Spinal cord (tissue), 10 donors: Measurements from ENCODE around the gene POLR2J2. TPM values are rescaled to one million over a fixed set of nuclear protein-coding genes. Genes with fewer than 3 reads are reported as not detected.
"Not testable (repeated sequence)": the region's sequence is repeated elsewhere in the genome, so short reads cannot be mapped to it uniquely, and the experiment has no call there.

Source experiments
- DNase-seq, 6 donors: peaks; one replicate each; pipeline versions ENCODE4 v3.0.0 to v3.0.0-alpha.2; 2013 to 2015; ENCODE audit warnings: low spot score in 6 of 6, low read depth in 4 of 6
- H3K27ac ChIP-seq: one replicate; pipeline ENCODE4 v1.5.1; 2013; ENCODE audit warnings: low read depth, low read length, control low read depth
- H3K27me3 ChIP-seq: one replicate; pipeline ENCODE4 v1.6.1; 2013; ENCODE audit warnings: low read length; ENCODE audit not compliant: control insufficient read depth, insufficient read depth
- H3K36me3 ChIP-seq: one replicate; pipeline ENCODE4 v1.6.1; 2013; ENCODE audit warnings: low read length; ENCODE audit not compliant: control insufficient read depth, insufficient read depth
- H3K4me1 ChIP-seq: one replicate; pipeline ENCODE4 v1.6.1; 2013; ENCODE audit warnings: low read length; ENCODE audit not compliant: control insufficient read depth, insufficient read depth
- H3K4me3 ChIP-seq: one replicate; pipeline ENCODE4 v1.5.1; 2013; ENCODE audit warnings: low read depth, low read length, control low read depth
- H3K9me3 ChIP-seq: one replicate; pipeline ENCODE4 v1.6.1; 2013; ENCODE audit warnings: low read length; ENCODE audit not compliant: control insufficient read depth, insufficient read depth
- WGBS: methylation state at CpG from one replicate; pipeline ENCODE4 v1.1.5; 2013; ENCODE audit warnings: missing lambda C conversion rate; ENCODE audit not compliant: insufficient coverage; 5-methylcytosine and 5-hydroxymethylcytosine counted together
- polyA plus RNA-seq, 2 donors: library from polyadenylated mRNA; unstranded; fragments of 120-200 nt; gene quantifications; one replicate each; pipeline ENCODE4 v1.2.1, GENCODE V29; 2013; ENCODE audit not compliant: insufficient read length in 2 of 2
- small RNA-seq: library from RNA; depleted of rRNA; stranded (forward); fragments of <200 nt; gene quantifications from one replicate; pipeline ENCODE3, GENCODE V24; 2014; ENCODE audit warnings: low replicate concordance
- total RNA-seq, 2 donors: library from RNA; depleted of rRNA in 1 of 2; stranded (reverse); fragments of 120-200 nt in 1 of 2; fragments of >200 nt in 1 of 2; gene quantifications; one replicate each; pipeline versions ENCODE4 v1.2.3 to v1.2.4, GENCODE V29; 2013 to 2014
- donor health status: healthy.

Gene POLR2J2
- total and polyA plus RNA-seq, 4 donors, result 2.2 to 11.5 (median 5.0) TPM

DNA sequence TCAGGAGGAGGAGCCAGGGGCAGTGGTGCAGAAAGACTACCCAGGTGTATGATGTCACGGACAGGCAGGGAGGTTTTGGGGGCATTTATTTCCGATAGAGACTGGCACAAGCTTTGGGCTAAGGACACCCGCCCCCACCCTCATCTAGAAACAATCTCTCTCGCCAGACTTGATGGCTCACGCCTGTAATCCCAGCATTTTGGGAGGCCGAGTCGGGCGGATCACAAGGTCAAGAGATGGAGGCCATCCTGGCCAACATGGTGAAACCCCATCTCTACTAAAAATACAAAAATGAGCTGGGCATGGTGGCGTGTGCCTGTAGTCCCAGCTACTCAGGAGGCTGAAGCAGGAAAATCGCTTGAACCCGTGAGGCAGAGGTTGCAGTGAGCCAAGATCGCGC is 34.5 kb downstream of the POLR2J2 start:
- not testable (repeated sequence) for H3K9me3 ChIP-seq, H3K36me3 ChIP-seq, H3K27me3 ChIP-seq, H3K4me3 ChIP-seq, H3K4me1 ChIP-seq, H3K27ac ChIP-seq, DNase-seq
- no CpG with 5 or more reads among the region's 13 CpGs for WGBS

DNA sequence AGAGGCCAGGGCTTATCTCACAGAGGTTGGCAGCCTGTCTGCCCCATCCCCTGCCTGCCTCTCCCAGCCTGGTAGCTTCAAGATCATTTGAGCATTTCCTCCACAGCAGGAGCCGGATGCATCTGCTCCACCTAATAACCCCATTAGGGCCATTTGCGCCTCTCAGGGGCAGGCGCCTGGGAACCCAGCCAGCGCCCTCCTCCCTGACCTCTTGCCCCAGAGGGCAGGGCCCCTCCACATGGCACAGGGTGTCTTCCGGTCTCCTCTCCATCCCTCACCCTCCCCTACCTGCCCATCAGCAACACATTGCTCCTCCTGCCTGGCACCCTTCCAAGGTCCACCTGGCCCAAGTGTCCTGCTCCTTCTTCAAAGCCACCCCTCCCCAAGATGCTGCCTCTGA is 36.1 kb downstream of the POLR2J2 start:
- not testable (repeated sequence) for DNase-seq, H3K4me1 ChIP-seq, H3K36me3 ChIP-seq, H3K27ac ChIP-seq, H3K9me3 ChIP-seq, H3K4me3 ChIP-seq, H3K27me3 ChIP-seq
- WGBS, result no CpG with 5 or more reads among the region's 5 CpGs

DNA sequence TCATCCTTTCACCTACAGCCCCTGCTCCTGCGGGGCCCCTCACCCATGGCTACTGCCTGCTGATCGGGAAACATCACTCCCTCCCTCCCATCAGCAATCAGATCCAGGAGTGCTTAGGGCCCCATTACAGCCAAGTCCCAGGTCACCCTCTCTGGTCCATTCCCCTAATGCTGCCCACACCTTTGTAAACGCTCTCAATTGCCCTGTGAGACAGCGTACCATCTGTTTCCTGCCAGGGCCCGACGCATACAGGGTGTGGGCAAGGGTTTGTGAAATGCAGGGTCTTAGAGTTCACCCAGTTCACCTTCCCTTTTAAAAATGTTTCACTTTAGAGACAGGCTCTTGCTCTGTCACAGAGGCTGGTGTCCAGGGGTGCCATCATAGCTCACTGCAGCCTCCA is 37.2 kb downstream of the POLR2J2 start:
- not testable (repeated sequence) for H3K27ac ChIP-seq, H3K27me3 ChIP-seq, H3K4me3 ChIP-seq, DNase-seq, H3K36me3 ChIP-seq, H3K9me3 ChIP-seq, H3K4me1 ChIP-seq
- no CpG with 5 or more reads among the region's 6 CpGs for WGBS

DNA sequence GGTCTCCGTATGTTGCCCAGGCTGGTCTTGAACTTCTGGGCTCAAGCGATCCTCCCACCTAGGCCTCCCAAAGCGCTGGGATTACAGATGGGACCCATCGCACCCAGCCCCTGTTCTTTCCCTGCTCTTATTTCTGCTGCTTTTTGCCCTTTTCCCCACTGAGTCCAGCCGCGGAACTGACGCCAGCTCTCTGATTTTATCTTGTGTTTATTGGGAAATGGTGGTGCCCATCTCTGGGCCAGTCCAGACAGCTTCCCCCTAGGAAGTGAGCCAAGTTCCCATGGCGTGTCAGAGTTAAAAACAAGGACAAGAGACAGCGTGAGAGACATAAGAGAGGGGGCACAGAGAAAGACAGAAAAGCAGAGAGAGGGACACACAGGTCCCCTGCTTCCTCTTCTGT is 40.8 kb downstream of the POLR2J2 start:
- H3K4me1 ChIP-seq, H3K9me3 ChIP-seq, H3K36me3 ChIP-seq, H3K4me3 ChIP-seq, H3K27ac ChIP-seq, DNase-seq, H3K27me3 ChIP-seq: not testable (repeated sequence)
- no CpG with 5 or more reads among the region's 9 CpGs for WGBS

DNA sequence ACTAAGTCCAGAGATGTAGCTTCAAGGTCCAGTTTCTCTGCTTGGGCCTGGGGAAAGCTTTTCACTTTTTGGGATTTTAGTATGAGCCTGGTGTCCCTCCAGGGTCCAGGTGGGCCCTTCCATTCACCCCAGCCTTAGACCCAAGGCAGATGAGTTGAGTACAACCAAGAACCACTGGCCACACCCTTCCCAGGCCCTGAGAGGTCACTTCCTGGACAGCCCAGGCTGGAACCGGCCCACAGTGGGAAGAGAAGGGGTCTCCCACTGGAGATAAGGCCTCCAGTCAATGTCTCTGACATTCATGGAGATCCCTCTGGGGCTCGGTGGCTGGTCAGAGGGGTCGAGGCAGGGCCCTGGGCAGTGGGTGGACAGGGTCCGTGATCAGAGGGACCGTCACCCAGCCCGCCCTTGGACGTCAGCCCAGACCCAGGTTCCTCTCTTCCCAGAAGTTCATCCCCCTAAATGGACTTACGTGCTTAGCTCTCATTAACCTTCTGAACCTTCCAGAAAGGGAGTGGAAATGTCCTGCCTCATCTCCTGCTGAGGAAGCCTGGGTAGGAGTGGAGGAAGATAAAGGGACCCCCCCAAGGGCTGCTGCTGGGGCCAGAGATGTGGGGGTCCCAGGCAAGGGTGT is 44.1 kb downstream of the POLR2J2 start:
- H3K27ac ChIP-seq, H3K27me3 ChIP-seq, DNase-seq, H3K9me3 ChIP-seq, H3K4me1 ChIP-seq, H3K4me3 ChIP-seq, H3K36me3 ChIP-seq: not testable (repeated sequence)
- WGBS, result no CpG with 5 or more reads among the region's 8 CpGs

DNA sequence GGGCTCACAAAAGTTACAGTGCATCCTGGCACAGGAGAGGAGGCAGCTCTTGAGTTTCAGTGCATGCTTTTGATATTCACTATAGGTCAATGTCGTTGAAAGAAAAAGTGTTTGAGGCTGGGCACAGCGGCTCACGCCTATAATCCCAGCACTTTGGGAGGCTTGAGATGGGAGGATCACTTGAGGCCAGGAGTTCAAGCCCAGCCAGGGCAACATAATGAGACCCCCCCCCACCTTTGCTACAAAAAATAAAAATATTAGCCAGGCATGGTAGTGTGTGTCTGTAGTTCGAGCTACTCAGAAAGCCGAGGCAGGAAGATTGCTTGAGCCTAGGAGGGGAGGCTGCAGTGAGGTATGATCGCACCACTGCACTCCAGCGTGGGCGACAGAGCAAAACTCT is 53.3 kb downstream of the POLR2J2 start:
- peak in 2 of 6 donors; percentile 0 for DNase-seq
- H3K4me3 ChIP-seq, H3K36me3 ChIP-seq, H3K27me3 ChIP-seq, H3K4me1 ChIP-seq, H3K27ac ChIP-seq, H3K9me3 ChIP-seq: not testable (repeated sequence)
- no CpG with 5 or more reads among the region's 8 CpGs for WGBS

DNA sequence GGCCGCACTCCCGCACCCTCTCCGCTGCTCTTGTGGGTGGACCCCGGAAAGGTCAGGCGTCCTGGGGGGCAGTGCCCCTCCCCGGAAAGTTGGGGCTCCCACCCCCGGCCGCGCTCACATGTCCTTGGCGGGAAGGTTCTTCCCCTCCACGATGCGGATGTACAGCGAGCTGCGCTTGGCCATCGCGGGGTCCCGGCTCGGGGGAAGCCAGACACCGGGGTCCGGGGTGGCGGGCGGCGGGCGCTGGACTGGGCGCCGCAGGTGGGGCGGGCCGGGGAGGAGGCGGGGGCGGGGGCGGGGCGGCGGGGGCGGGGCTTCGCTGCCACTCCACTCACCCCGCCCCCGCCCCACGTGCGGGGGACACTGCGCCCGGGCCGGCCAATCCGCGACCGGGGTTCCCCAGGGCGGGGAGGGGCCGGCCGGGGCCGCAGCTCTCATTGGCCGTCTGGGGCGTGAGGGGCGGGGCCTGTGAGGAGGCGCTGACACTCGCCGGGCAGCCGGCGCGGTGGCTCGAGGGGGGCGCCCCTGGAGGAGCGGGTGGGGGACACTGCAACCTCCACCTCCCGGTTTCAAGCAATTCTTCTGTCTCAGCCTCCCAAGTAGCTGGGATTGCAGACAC is 54.8 kb downstream of the POLR2J2 start, which contains the start of gene RASA4:
RASA4 (minus strand) TSS at position 250 of the 619 bp plus-strand sequence; CDS start at position 183, 67 bp downstream.
- WGBS, result no CpG with 5 or more reads among the region's 62 CpGs
- H3K4me1 ChIP-seq, H3K36me3 ChIP-seq, H3K9me3 ChIP-seq, H3K27ac ChIP-seq, H3K27me3 ChIP-seq: not testable (repeated sequence)
- DNase-seq, result peak in 2 of 6 donors; percentile 27 to 41
- H3K4me3 ChIP-seq, result peak within 1 kb of the TSS; percentile 45

Small RNA genes lying within 50 kb of the gene (small RNA-seq; reads per million reads assigned to genes)
- gene AC105052.3, result not detected
- gene UPK3BL1, result not detected

Other genes with a start within 250 kb of the POLR2J2 start
- 10 to 100 TPM; 22.1 to 33.2 TPM for gene ORAI2, start 238.1 kb downstream of the POLR2J2 start, total RNA-seq
- gene ORAI2, start 238.1 kb downstream of the POLR2J2 start, polyA plus RNA-seq, result 10 to 100 TPM; 55.3 to 61.8 TPM
- gene ALKBH4, start 206.8 kb downstream of the POLR2J2 start, total RNA-seq, result 10 to 100 TPM in 1 of 2 donors, 1 to 10 TPM in 1; 9.6 to 17.4 TPM
- 10 to 100 TPM; 20.0 to 20.5 TPM for gene ALKBH4, start 206.8 kb downstream of the POLR2J2 start, polyA plus RNA-seq
- gene LRWD1, start 206.7 kb downstream of the POLR2J2 start, total RNA-seq, result 10 to 100 TPM; 20.9 to 24.4 TPM
- gene LRWD1, start 206.7 kb downstream of the POLR2J2 start, polyA plus RNA-seq, result 10 to 100 TPM; 42.3 to 48.6 TPM
- gene POLR2J, start 192.7 kb downstream of the POLR2J2 start, total RNA-seq, result 10 to 100 TPM; 13.6 to 67.3 TPM
- 10 to 100 TPM; 52.6 to 53.3 TPM for gene POLR2J, start 192.7 kb downstream of the POLR2J2 start, polyA plus RNA-seq
- gene RASA4B, start 153.9 kb downstream of the POLR2J2 start, total RNA-seq, result 10 to 100 TPM; 11.1 to 12.5 TPM
- gene RASA4B, start 153.9 kb downstream of the POLR2J2 start, polyA plus RNA-seq, result 10 to 100 TPM; 34.2 to 65.3 TPM
- gene UPK3BL2, start 128.0 kb downstream of the POLR2J2 start, total RNA-seq, result 10 to 100 TPM in 1 of 2 donors, 1 to 10 TPM in 1; 6.0 to 10.4 TPM
- gene UPK3BL2, start 128.0 kb downstream of the POLR2J2 start, polyA plus RNA-seq, result 10 to 100 TPM in 1 of 2 donors, 1 to 10 TPM in 1; 8.6 to 40.3 TPM
- not detected for gene SPDYE2, start 120.4 kb downstream of the POLR2J2 start, total RNA-seq
- gene SPDYE2, start 120.4 kb downstream of the POLR2J2 start, polyA plus RNA-seq, result 10 to 100 TPM in 1 of 2 donors, 1 to 10 TPM in 1; 3.7 to 20.4 TPM
- 10 to 100 TPM; 29.2 to 49.8 TPM for gene POLR2J3, start 99.1 kb downstream of the POLR2J2 start, total RNA-seq
- 100 to 1,000 TPM in 1 of 2 donors, 10 to 100 TPM in 1; 54.8 to 111 TPM for gene POLR2J3, start 99.1 kb downstream of the POLR2J2 start, polyA plus RNA-seq
- 10 to 100 TPM; 30.9 to 38.9 TPM for gene RASA4, start 54.9 kb downstream of the POLR2J2 start, total RNA-seq
- 100 to 1,000 TPM in 1 of 2 donors, 10 to 100 TPM in 1; 74.5 to 131 TPM for gene RASA4, start 54.9 kb downstream of the POLR2J2 start, polyA plus RNA-seq
- 10 to 100 TPM; 20.5 to 21.7 TPM for gene UPK3BL1, start 28.9 kb downstream of the POLR2J2 start, total RNA-seq
- gene UPK3BL1, start 28.9 kb downstream of the POLR2J2 start, polyA plus RNA-seq, result 10 to 100 TPM; 11.3 to 19.2 TPM
- gene SPDYE2B, start 21.3 kb downstream of the POLR2J2 start, total RNA-seq, result not detected
- gene SPDYE2B, start 21.3 kb downstream of the POLR2J2 start, polyA plus RNA-seq, result 1 to 10 TPM in 1 of 2 donors, under 1 TPM in 1; 0.54 to 5.9 TPM
- gene FAM185A, start 77.3 kb upstream of the POLR2J2 start, total RNA-seq, result 10 to 100 TPM; 14.4 to 14.8 TPM
- gene FAM185A, start 77.3 kb upstream of the POLR2J2 start, polyA plus RNA-seq, result 10 to 100 TPM in 1 of 2 donors, 1 to 10 TPM in 1; 9.5 to 11.6 TPM
- gene LRRC17, start 241.3 kb upstream of the POLR2J2 start, total RNA-seq, result 100 to 1,000 TPM; 110 to 299 TPM
- 10 to 100 TPM; 65.1 to 67.6 TPM for gene LRRC17, start 241.3 kb upstream of the POLR2J2 start, polyA plus RNA-seq